ENCODE results near the gene MARCHF11.

The MARCHF11 gene

GRCh38 chr5:16051246-16051755 lies 128.3 kb downstream of the MARCHF11 start:
- no peak for DNase-seq (ENCODE audit: low read depth)

- DNase-seq (ENCODE audit: low read depth) = no peak
Observed at GRCh38 chr5:16050414-16050813, 129.2 kb downstream of the MARCHF11 start.

GRCh38 chr5:16049761-16050160 lies 129.8 kb downstream of the MARCHF11 start:
- no peak for DNase-seq (ENCODE audit: low read depth)

GRCh38 chr5:16048132-16048531 lies 131.5 kb downstream of the MARCHF11 start:
- DNase-seq (ENCODE audit: low read depth) = no peak

DNA sequence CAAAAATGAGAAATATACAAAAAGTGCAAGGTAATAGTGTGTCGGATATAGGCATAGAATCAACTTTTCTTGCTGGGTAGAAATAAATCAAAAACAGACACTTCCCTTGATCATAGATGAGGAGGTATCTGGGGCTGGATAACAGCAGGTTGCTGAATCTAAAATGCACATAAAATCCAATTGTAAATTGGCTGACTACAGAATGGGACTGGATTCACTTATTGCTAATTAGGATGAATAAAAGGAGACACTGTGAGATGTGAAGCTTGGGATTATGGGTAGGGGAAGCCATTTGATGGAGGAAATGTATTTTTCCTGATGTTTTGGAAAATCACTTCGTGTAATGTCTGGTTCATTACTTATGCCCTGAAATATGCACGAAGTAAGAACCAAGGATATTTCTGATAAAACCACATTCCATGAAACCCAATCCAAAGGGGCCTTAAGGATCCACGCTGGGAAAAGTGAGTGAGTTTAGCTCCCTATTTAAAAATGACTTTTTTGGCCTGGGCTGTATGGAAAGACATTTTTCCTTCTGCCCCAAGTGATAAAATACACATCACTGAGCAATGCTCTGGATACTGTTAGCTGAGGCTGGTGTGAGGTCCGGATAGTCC lies 136.1 kb downstream of the MARCHF11 start:
- DNase-seq (ENCODE audit: low read depth) = no peak

DNA sequence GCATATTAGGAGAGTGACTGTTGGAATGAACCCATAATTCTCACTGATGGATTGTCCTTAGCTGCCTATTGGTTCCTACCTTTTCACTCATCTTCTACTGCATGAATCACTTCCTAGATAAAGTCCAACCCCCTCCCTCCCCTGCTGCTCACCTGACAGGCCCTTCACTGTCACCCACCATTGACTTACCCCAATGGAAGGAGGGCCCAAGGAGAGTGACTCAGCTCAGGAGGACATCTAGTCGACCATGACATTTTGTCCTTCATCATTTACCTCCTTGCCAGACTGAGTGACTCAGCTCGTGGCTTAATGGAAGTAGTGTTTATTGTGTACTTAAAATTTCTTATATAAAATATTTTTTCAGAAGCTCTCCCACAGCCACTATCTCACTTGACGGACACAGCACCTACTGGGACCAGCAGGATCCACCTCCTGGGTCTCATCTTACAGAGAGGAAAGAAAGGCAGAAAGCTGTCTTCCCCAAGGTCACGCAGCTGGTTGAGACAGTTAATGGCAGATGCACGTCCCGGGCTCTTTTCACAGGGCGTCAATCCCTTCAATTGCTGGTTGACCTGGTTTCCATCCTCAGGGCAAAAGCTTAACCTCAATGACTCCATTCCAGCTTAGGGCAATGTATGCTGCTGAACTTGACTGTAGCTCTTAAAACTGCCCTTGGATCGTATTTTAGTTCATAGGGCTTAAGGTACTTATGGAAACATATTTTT lies 142.3 kb downstream of the MARCHF11 start:
- DNase-seq (ENCODE audit: low read depth) = no peak

GRCh38 chr5:16034319-16035001 lies 145.1 kb downstream of the MARCHF11 start:
- no peak for DNase-seq (ENCODE audit: low read depth)

GRCh38 chr5:16033187-16033925 lies 146.2 kb downstream of the MARCHF11 start:
- no peak for DNase-seq (ENCODE audit: low read depth)

GRCh38 chr5:16028708-16029107 lies 150.9 kb downstream of the MARCHF11 start:
- no peak for DNase-seq (ENCODE audit: low read depth)

DNA sequence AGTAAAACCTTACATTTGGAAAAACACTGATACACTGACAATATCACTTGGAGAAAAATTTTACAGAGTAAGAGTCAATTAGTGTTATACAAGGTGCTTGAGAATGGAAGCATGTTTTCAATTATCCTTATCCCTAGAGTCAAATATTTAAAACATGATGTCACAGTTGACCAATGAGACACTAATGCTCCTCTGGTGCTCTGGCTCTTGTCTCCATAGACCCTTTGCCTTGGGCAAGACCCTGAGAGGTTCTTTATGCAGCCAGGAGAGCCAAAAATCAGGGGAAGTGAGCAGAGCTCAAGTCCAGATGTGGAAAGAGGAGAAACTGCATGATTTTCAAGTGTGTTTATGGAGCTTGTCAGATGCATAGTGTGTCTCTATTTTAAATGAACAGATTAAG lies 153.9 kb downstream of the MARCHF11 start:
- DNase-seq (ENCODE audit: low read depth) = no peak

DNA sequence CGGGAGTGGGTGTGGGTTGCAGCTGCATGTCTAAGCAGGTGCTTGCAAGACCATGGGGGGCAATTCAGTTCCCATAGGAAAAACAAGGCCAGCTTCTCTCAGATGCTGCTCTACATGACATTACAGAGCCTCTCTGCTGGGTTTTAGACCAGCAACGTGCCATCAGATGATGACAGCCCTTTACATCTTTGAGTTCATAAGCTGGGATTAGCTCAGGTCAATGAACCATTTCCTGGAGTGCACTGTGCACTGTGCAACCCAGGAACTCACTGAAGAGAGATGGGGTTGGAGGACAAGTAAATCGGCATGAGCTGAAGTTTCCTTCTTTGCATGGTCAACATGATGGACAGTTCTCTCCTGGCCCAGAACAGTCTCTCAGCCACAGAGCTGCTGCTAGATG lies 160.6 kb downstream of the MARCHF11 start:
- DNase-seq (ENCODE audit: low read depth) = no peak

DNA sequence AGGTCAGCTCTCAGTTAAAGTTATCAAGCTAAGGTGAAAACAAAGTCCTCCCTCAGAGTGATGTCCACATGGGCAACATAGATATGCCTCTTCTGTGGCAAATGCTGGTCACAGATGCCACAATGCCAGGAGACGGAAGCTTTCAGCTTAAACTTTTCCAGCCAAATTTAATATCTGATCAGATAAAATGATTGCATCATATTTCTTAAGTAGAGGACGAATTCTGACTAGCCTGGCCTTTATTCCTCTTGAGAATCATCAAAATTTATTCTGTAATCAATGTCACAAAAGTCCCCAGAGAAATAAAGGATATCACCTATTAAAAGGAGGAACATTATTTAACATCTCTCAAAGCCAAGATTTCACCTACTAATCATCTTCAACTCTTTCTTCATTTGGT lies 161.9 kb downstream of the MARCHF11 start:
- no peak for DNase-seq (ENCODE audit: low read depth)
